ENCODE results near the gene LAMA3.

Gene LAMA3

GRCh38 chr18:23684515-23685197, 4.6 kb upstream of the LAMA3 start (continued):
- TF ChIP-seq BCL11A (tag by site-specific recombination; IDR thresholded peaks at IDR 0.05; ENCODE audit: low read depth), result peak; percentile 93
- peak; percentile 62 for TF ChIP-seq ZBTB8A (tag by site-specific recombination; IDR thresholded peaks at IDR 0.05)
- TF ChIP-seq ZNF558 (tag by site-specific recombination; IDR thresholded peaks at IDR 0.05), result 0 out of 2 replicates have a peak, but pooled peaks have one; percentile 21
- no peak for TF ChIP-seq ZNF707 (tag by site-specific recombination; IDR thresholded peaks at IDR 0.05)
- no peak for TF ChIP-seq ZNF223 (tag by site-specific recombination; IDR thresholded peaks at IDR 0.05)
- no peak for TF ChIP-seq ZNF473 (tag by site-specific recombination; IDR thresholded peaks at IDR 0.05)
- peak; percentile 96 for TF ChIP-seq BCL11B (tag by site-specific recombination; IDR thresholded peaks at IDR 0.05; ENCODE audit: low read depth)
- TF ChIP-seq, protein P1, sequence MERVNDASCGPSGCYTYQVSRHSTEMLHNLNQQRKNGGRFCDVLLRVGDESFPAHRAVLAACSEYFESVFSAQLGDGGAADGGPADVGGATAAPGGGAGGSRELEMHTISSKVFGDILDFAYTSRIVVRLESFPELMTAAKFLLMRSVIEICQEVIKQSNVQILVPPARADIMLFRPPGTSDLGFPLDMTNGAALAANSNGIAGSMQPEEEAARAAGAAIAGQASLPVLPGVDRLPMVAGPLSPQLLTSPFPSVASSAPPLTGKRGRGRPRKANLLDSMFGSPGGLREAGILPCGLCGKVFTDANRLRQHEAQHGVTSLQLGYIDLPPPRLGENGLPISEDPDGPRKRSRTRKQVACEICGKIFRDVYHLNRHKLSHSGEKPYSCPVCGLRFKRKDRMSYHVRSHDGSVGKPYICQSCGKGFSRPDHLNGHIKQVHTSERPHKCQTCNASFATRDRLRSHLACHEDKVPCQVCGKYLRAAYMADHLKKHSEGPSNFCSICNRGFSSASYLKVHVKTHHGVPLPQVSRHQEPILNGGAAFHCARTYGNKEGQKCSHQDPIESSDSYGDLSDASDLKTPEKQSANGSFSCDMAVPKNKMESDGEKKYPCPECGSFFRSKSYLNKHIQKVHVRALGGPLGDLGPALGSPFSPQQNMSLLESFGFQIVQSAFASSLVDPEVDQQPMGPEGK (tag by site-specific recombination; IDR thresholded peaks at IDR 0.05), result no peak
- peak; percentile 80 for TF ChIP-seq KLF10 (tag by site-specific recombination; IDR thresholded peaks at IDR 0.05)
- peak; percentile 96 for TF ChIP-seq ZNF692 (tag by site-specific recombination; IDR thresholded peaks at IDR 0.05)
- peak; percentile 81; the same call in 1 of the 2 replicates for TF ChIP-seq ZNF19 (tag by site-specific recombination; IDR thresholded peaks at IDR 0.05; ENCODE audit: low read depth)
- no peak for TF ChIP-seq ZNF747 (tag by site-specific recombination; IDR thresholded peaks at IDR 0.05)
- TF ChIP-seq ZNF677 (tag by site-specific recombination; IDR thresholded peaks at IDR 0.05), result no peak
- no peak for TF ChIP-seq ZNF221 (tag by site-specific recombination; IDR thresholded peaks at IDR 0.05; ENCODE audit: borderline replicate concordance)
- TF ChIP-seq ZNF404 (tag by site-specific recombination; IDR thresholded peaks at IDR 0.05), result no peak
- TF ChIP-seq ZNF112 (tag by site-specific recombination; IDR thresholded peaks at IDR 0.05), result 0 out of 2 replicates have a peak, but pooled peaks have one; percentile 60
- no peak for TF ChIP-seq ZNF660 (tag by site-specific recombination; IDR thresholded peaks at IDR 0.05)
- TF ChIP-seq OVOL3 (tag by site-specific recombination; IDR thresholded peaks at IDR 0.05), result peak; percentile 98
- peak; percentile 62; the same call in 1 of the 2 replicates for TF ChIP-seq ZNF350 (tag by site-specific recombination; IDR thresholded peaks at IDR 0.05)
- TF ChIP-seq ZBTB21 (tag by site-specific recombination; IDR thresholded peaks at IDR 0.05), result peak; percentile 45; the same call in 1 of the 2 replicates
- peak; percentile 86 for TF ChIP-seq ZNF629 (tag by site-specific recombination; IDR thresholded peaks at IDR 0.05)
- peak; percentile 69 for TF ChIP-seq ZNF341 (tag by site-specific recombination; IDR thresholded peaks at IDR 0.05; ENCODE audit: low read depth)
- TF ChIP-seq MEIS1 (CRISPR knock-in tag; IDR thresholded peaks at IDR 0.05; ENCODE audit: borderline replicate concordance), result no peak
- TF ChIP-seq, protein P2, sequence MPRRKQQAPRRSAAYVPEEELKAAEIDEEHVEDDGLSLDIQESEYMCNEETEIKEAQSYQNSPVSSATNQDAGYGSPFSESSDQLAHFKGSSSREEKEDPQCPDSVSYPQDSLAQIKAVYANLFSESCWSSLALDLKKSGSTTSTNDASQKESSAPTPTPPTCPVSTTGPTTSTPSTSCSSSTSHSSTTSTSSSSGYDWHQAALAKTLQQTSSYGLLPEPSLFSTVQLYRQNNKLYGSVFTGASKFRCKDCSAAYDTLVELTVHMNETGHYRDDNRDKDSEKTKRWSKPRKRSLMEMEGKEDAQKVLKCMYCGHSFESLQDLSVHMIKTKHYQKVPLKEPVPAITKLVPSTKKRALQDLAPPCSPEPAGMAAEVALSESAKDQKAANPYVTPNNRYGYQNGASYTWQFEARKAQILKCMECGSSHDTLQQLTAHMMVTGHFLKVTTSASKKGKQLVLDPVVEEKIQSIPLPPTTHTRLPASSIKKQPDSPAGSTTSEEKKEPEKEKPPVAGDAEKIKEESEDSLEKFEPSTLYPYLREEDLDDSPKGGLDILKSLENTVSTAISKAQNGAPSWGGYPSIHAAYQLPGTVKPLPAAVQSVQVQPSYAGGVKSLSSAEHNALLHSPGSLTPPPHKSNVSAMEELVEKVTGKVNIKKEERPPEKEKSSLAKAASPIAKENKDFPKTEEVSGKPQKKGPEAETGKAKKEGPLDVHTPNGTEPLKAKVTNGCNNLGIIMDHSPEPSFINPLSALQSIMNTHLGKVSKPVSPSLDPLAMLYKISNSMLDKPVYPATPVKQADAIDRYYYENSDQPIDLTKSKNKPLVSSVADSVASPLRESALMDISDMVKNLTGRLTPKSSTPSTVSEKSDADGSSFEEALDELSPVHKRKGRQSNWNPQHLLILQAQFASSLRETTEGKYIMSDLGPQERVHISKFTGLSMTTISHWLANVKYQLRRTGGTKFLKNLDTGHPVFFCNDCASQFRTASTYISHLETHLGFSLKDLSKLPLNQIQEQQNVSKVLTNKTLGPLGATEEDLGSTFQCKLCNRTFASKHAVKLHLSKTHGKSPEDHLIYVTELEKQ (tag by site-specific recombination; IDR thresholded peaks at IDR 0.05; ENCODE audit: borderline replicate concordance), result peak; percentile 91
- no peak for TF ChIP-seq SALL2 (tag by site-specific recombination; IDR thresholded peaks at IDR 0.05; ENCODE audit: borderline replicate concordance)
- TF ChIP-seq ZNF114 (tag by site-specific recombination; IDR thresholded peaks at IDR 0.05), result no peak
- TF ChIP-seq ZNF248 (tag by site-specific recombination; IDR thresholded peaks at IDR 0.05), result 0 out of 2 replicates have a peak, but pooled peaks have one; percentile 25
- peak; percentile 94 for TF ChIP-seq KLF16 (tag by site-specific recombination; IDR thresholded peaks at IDR 0.05)
- TF ChIP-seq ZNF768 (tag by site-specific recombination; IDR thresholded peaks at IDR 0.05), result no peak
- no peak for TF ChIP-seq GLIS2 (tag by site-specific recombination; IDR thresholded peaks at IDR 0.05)
- TF ChIP-seq GLI4 (tag by site-specific recombination; IDR thresholded peaks at IDR 0.05), result no peak
- peak; percentile 95 for TF ChIP-seq FEZF1 (tag by site-specific recombination; IDR thresholded peaks at IDR 0.05)
- TF ChIP-seq ZNF140 (tag by site-specific recombination; IDR thresholded peaks at IDR 0.05), result peak; percentile 38; the same call in 1 of the 2 replicates
- TF ChIP-seq TRIM28 (IDR thresholded peaks at IDR 0.05; ENCODE audit: borderline replicate concordance, low read length), result peak; percentile 49; the same call in 1 of the 2 replicates
- 0 out of 2 replicates have a peak, but pooled peaks have one; percentile 27 for TF ChIP-seq YY2 (tag by site-specific recombination; IDR thresholded peaks at IDR 0.05)
- no peak for TF ChIP-seq MYNN (tag by site-specific recombination; IDR thresholded peaks at IDR 0.05; ENCODE audit: borderline replicate concordance)
